ENCODE results near the gene BTD. TPM values are rescaled to one million over a fixed set of nuclear protein-coding genes. Genes with fewer than 3 reads are reported as not detected.

The BTD gene
- total RNA-seq, 4 donors from 2014 or later, result 7.7 to 16.6 (median 12.3) TPM

DNA sequence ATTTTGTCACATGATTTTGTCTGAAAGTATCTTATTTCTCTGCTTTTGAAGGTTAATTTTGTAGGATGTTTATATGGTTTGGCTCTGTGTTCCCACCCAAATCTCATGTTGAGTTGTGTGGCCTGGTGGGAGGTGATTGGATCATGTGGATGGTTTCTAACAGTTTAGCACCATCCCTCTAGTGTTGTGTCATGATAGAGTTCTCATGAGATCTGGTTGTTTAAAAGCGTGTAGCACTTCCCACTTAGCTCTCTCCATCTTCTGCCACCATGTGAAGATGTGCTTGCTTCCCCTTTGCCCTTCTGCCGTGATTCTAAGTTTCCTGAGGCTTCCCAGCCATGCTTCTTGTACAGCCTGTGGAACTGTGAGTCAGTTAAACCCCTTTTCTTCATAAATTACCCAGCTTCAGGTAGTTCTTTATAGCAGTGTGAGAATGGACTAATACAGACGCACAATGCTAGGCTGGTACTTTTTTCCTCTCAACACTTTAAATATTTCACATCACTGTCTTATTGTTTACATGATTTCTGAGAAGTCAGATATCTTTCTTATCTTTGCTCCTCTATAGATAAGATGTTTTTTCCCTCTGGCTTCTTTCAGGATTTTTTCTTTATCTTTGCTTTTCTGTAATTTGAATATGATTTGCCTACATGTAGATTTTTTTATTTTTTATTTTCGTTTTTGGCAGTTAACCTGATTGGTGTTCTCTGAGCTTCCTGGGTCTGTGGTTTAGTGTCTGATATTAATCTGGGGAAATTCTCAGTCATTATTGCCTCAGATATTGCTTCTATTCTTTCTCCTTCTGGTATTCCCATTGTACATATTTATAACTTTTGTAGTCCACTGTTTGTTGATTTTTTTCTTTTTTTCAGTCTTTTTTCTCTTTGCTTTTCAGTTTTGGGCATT lies 22.2 kb downstream of the BTD start:
- WGBS, 2 donors, result 66 to 69% methylated on average over 4 of the region's 4 CpGs
- DNase-seq, result no peak
- intact Hi-C loops (cut with DNase I), result no loop called here
- TF ChIP-seq POLR2A (IDR thresholded peaks at IDR 0.05), result no peak
- no peak for TF ChIP-seq CTCF (IDR thresholded peaks at IDR 0.05)
- Histone ChIP-seq H3K27ac (no peak overlapping the region), H3K27me3 (no peaks in the 10 kb centered on the region), H3K36me3 (peaks cover 0 to 11% (median 0%) of the 10 kb centered on the region in 3 donors), H3K9me3 (peaks cover 0 to 20% (median 0%) of the 10 kb centered on the region in 3 donors), H3K4me3 (no peak overlapping the region), H3K4me1 (no peaks in the 10 kb centered on the region)

DNA sequence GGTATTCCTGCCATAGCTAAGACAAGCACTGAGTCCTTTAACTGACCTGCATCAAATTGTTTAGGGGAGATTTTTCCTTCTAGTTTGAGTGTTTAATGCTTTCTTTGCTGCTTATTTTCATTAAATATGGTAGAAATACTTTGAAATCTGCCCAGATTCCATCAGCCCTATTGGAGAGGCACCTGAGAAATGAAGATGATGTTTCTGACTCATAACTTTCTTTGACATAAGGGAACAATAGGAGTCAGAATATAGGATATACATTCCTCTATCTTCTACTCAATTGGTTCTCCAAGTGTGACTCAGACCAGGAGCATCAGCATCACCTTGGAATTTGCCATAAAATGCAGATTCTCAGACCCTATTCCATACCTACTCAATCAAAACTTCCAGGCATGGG lies 27.4 kb downstream of the BTD start:
- H3K4me1 ChIP-seq, result peaks cover 0 to 18% (median 9%) of the 10 kb centered on the region in 3 donors

DNA sequence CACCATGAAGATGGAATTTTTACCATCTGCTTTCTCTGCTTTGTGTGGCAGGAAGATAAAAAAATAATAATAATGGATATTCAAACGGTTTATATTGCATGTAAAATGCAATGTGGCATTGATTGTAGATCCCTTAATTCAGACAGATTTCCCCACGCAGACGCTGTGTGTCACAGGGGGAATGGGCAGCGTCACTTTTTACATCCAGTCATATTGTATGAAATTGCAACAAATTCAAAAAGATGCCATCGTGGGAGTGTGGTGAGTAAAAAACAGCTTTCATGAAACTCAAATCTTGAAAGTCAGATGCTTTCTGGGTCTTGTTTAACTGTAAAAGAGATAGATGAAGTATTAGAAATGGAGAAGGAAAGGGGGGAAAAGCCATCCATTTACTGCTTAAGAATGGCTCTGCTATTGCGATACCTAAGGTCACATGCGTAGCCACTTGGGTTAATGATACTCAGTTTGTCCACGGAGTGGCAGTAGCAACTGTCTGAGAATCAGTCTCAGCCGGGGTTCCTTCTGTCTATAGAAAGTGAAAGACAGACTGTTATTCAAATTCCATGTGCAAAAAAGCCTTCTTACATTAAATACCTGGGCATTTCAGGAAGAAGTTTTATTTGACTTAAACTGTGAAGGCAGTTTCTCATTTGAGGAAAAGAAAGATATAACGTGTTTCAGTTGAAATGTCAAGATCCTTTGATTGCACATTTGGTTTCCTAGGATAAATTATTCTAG lies 28.5 kb downstream of the BTD start:
- 30 to 42% methylated on average over 10 of the region's 10 CpGs for WGBS, 2 donors
- TF ChIP-seq POLR2A (IDR thresholded peaks at IDR 0.05) (no peak), CTCF (IDR thresholded peaks at IDR 0.05) (peak; percentile 19 to 79 (median 69))
- intact Hi-C loops (cut with DNase I), result loop anchor here (5.0 kb wide), 1 partner anchor 182 kb away; no protein-coding TSS in a partner anchor
- no peaks in the 10 kb centered on the region for H3K27me3 ChIP-seq
- H3K9me3 ChIP-seq, result no peaks in the 10 kb centered on the region
- DNase-seq, result no peak
- peak overlapping the region in 3 of 4 donors; percentile 20 to 24 (median 24) for H3K4me3 ChIP-seq
- no peaks in the 10 kb centered on the region for H3K36me3 ChIP-seq
- peak overlapping the region in 2 of 4 donors; percentile 32 to 65 for H3K27ac ChIP-seq
- H3K4me1 ChIP-seq, result peaks cover 9 to 29% (median 18%) of the 10 kb centered on the region in 3 donors

More for the DNA sequence above, 27.4 kb downstream of the BTD start:
- no peaks in the 10 kb centered on the region for H3K27me3 ChIP-seq
- H3K9me3 ChIP-seq, result no peaks in the 10 kb centered on the region
- TF ChIP-seq CTCF (IDR thresholded peaks at IDR 0.05), result no peak
- no peak for TF ChIP-seq POLR2A (IDR thresholded peaks at IDR 0.05)
- H3K27ac ChIP-seq, result no peak overlapping the region
- intact Hi-C loops (cut with DNase I), result no loop called here
- no peak for DNase-seq
- H3K36me3 ChIP-seq, result no peaks in the 10 kb centered on the region
- no peak overlapping the region for H3K4me3 ChIP-seq

DNA sequence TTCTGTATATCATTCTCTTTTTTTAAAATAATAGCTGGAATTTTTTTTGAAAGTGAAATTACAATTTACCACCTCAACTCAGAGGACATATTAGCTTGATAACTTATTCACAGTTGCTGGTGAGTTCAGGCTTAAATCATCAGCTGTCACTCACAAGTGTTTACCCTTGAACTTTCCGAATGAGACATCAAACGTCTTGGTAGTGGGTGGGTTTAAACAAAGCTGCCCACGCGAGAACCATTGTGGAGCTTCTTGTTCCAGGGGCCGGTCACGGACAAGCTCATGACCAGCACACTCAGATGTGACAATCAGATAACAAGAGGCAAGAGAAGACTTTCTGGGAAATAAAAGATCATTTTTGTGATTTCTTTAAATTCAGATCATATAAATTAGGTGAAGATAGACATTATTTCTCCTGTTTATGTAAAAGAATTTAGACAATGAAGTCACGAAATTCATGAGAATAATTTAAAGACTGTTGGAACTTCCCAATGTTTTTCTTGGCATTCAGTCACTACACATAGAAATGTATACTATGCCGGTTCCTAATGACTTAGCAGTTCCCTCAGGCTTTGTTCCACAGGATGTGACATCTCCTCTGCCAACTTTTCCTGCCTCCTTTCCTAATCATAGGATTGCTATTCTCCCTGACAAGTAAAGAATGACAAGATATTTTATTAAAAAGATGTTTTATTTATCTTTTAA lies 29.3 kb downstream of the BTD start:
- H3K4me1 ChIP-seq, result peaks cover 15 to 36% (median 26%) of the 10 kb centered on the region in 3 donors
- no peaks in the 10 kb centered on the region for H3K36me3 ChIP-seq
- H3K27me3 ChIP-seq, result no peaks in the 10 kb centered on the region
- no peaks in the 10 kb centered on the region for H3K9me3 ChIP-seq
- peak overlapping the region in 3 of 4 donors; percentile 20 to 24 (median 24) for H3K4me3 ChIP-seq
- DNase-seq, result no peak
- WGBS, 2 donors, result 5% methylated on average over 8 of the region's 8 CpGs
- TF ChIP-seq POLR2A (IDR thresholded peaks at IDR 0.05) (no peak), CTCF (IDR thresholded peaks at IDR 0.05) (no peak)
- peak overlapping the region in 3 of 4 donors; percentile 32 to 65 (median 46) for H3K27ac ChIP-seq
- intact Hi-C loops (cut with DNase I), result loop anchor here (5.0 kb wide), 1 partner anchor 182 kb away; no protein-coding TSS in a partner anchor

Data from esophagus squamous epithelium (tissue), 5 donors.